D721Med (cell line): ENCODE results near the gene PDZK1.
A peak's percentile ranks its signal among the peaks of the same experiment; 100 is the strongest.
"Not testable (repeated sequence)": the region's sequence is repeated elsewhere in the genome, so short reads cannot be mapped to it uniquely, and the experiment has no call there.

Experiments used
- DNase-seq: peaks from one replicate; pipeline ENCODE4 v3.0.0; 2011; ENCODE audit warnings: low spot score; ENCODE audit not compliant: insufficient read length
- FAIRE-seq: peaks from 2 replicates; lab custom pipeline; 2011; peaks lifted over from hg19 to GRCh38; lab: Jason Lieb, UNC
- TF ChIP-seq, protein P1 (sequence below): IDR thresholded peaks from 2 replicates; pipeline ENCODE4 v1.5.1; 2012; ENCODE audit warnings: mild to moderate bottlenecking, control low read depth; ENCODE audit not compliant: insufficient read depth; ENCODE audit errors: missing control alignments

The PDZK1 gene

GRCh38 chr1:145688328-145688727 is 18.8 kb downstream of the PDZK1 start:
- FAIRE-seq, result no peak
- no peak for DNase-seq
- TF ChIP-seq, protein P1, sequence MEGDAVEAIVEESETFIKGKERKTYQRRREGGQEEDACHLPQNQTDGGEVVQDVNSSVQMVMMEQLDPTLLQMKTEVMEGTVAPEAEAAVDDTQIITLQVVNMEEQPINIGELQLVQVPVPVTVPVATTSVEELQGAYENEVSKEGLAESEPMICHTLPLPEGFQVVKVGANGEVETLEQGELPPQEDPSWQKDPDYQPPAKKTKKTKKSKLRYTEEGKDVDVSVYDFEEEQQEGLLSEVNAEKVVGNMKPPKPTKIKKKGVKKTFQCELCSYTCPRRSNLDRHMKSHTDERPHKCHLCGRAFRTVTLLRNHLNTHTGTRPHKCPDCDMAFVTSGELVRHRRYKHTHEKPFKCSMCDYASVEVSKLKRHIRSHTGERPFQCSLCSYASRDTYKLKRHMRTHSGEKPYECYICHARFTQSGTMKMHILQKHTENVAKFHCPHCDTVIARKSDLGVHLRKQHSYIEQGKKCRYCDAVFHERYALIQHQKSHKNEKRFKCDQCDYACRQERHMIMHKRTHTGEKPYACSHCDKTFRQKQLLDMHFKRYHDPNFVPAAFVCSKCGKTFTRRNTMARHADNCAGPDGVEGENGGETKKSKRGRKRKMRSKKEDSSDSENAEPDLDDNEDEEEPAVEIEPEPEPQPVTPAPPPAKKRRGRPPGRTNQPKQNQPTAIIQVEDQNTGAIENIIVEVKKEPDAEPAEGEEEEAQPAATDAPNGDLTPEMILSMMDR, result no peak

DNA sequence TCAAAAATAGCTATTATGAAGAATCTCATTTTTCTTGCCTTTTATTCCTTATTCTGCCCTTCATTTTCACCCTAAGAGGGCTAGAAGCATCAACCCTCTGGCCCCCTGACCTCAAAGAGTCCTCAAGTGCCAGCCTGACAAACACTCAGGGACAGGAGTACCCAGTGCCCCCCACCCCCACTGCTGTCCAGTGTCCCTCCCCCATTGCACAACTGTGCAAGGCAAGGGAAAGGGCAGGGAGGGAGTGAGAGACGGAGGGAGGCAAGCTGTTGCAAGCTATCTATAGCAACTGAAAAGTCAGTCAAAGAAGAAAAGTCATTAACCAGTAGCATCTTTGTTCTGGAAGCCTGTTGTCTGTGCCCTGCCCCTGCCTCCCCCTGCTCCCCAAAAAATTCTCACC is 21.1 kb downstream of the PDZK1 start:
- DNase-seq, FAIRE-seq: not testable (repeated sequence)

- FAIRE-seq, DNase-seq: not testable (repeated sequence)
Observed at GRCh38 chr1:145684858-145685257, 22.3 kb downstream of the PDZK1 start.

- FAIRE-seq, DNase-seq: not testable (repeated sequence)
Observed at GRCh38 chr1:145673217-145673616, 34.0 kb downstream of the PDZK1 start.

GRCh38 chr1:145670995-145671745 is 36.0 kb downstream of the PDZK1 start:
- FAIRE-seq, DNase-seq: not testable (repeated sequence)

- FAIRE-seq, DNase-seq: not testable (repeated sequence)
Observed at GRCh38 chr1:145665015-145665414, 42.2 kb downstream of the PDZK1 start.

- DNase-seq, FAIRE-seq: not testable (repeated sequence)
Observed at GRCh38 chr1:145662502-145662901, 44.7 kb downstream of the PDZK1 start.

DNA sequence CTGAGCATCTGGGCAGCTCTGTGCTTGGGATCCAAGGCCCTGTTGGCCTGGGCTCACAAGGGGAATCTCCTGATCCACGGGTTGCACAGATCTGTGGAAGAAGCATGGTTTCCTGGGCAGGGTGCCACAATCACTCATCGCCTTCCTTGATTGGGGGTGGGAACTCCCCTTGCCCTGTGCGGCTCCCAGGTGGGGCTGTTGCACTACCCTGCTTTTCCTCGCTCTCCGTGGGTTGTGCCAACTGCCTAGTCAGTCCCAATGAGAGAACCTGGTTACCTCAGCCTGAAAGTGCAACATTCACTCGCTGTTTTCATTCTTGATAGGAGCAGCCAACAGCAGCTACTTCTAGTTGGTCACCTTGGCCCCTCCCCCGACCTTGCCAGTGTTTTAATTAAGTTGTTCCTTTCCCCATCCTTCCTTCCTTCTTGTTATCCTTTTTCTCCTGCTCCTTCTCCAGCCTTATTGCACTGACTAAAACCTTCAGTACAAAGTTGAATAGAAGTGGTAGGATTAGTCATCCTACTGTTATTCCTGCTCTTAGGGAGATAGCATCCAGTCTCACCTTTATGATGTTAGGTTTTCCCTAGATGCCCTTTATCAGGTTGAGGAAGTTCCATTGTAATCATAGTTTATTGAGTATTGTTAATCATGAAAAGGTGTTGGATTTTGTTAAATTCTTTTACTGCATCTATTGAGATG is 50.8 kb downstream of the PDZK1 start:
- DNase-seq, FAIRE-seq: not testable (repeated sequence)

GRCh38 chr1:145643990-145644389 is 63.2 kb downstream of the PDZK1 start:
- not testable (repeated sequence) for FAIRE-seq, DNase-seq

DNA sequence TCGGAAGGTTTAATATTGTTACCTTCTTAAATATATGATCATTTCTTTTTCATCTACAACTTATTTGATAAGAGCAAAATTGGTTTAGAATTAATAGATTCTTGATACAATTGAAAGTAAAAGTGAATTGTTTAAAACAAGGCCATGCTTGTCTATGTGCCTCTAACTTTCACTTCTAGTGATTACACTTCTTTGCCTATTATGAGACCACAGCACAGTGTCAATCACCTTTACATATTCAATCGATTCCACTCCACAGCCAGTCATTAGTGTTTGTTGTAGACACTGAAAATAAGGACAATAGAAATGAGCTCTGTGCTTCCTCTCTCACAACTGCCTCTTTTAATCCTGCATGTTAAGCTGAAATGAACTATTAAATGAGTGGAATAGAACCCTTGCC is 65.3 kb downstream of the PDZK1 start:
- not testable (repeated sequence) for FAIRE-seq, DNase-seq

- FAIRE-seq, DNase-seq: not testable (repeated sequence)
Observed at GRCh38 chr1:145636237-145636636, 70.9 kb downstream of the PDZK1 start.

DNA sequence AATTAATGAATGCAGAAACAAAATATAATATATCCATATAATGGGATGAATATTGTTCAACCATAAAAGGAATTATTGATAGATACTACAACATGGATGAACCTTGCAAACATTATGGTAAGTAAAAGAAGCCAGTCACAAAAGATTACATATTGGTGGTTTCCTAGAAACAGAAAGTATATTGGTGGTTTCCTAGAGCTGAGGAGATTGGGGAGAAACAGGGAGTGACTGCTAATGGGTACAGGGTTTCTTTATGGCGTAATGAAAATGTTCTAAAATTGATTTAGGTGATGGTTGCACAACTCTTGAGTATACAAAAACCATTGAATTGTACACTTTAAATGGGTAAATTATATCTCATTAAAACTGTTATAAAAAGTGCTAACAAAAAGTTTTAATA is 85.0 kb downstream of the PDZK1 start:
- not testable (repeated sequence) for DNase-seq
- peak; percentile 21 for FAIRE-seq
